Astrocyte of the spinal cord (primary cell): ENCODE results near the gene BTBD9.

ENCODE experiments used
- DNase-seq: peaks from one replicate; pipeline ENCODE4 v3.0.0; 2011; ENCODE audit warnings: low read depth, low spot score
- H3K4me3 ChIP-seq: 2 replicates; pipeline ENCODE4 v1.5.1; 2011; ENCODE audit warnings: low read depth, mild to moderate bottlenecking, low read length, moderate library complexity
- in situ Hi-C: cut with HindIII; loops from 2 replicates; pipeline ENCODE4 v1.10.0; 2017; ENCODE audit warnings: low sequenced_read_pairs
- TF ChIP-seq, protein P1 (sequence below): IDR thresholded peaks from 2 replicates; pipeline ENCODE4 v1.5.1; 2012; ENCODE audit warnings: low read depth, mild to moderate bottlenecking, low read length, inconsistent platforms

The BTBD9 gene

DNA sequence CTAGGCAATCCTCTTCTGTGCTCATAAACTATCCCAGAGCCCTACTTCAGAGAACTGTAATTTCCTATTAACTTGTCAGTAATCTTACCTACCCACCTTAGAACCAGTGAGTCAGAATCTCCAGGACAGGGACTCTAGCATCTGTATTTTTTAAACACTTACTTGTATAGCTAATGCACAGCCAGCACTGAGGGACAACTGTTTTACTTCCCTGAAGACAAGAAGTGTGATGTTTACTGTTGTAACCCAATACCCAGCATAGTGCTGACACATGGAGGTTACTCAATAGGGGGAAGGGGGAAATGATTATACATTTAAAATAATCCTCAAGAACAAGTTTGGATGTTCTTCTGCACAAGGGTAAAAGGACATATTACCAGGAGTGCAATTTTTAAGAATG is 130.8 kb downstream of the BTBD9 start:
- TF ChIP-seq, protein P1, sequence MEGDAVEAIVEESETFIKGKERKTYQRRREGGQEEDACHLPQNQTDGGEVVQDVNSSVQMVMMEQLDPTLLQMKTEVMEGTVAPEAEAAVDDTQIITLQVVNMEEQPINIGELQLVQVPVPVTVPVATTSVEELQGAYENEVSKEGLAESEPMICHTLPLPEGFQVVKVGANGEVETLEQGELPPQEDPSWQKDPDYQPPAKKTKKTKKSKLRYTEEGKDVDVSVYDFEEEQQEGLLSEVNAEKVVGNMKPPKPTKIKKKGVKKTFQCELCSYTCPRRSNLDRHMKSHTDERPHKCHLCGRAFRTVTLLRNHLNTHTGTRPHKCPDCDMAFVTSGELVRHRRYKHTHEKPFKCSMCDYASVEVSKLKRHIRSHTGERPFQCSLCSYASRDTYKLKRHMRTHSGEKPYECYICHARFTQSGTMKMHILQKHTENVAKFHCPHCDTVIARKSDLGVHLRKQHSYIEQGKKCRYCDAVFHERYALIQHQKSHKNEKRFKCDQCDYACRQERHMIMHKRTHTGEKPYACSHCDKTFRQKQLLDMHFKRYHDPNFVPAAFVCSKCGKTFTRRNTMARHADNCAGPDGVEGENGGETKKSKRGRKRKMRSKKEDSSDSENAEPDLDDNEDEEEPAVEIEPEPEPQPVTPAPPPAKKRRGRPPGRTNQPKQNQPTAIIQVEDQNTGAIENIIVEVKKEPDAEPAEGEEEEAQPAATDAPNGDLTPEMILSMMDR = no peak
- H3K4me3 ChIP-seq = no peak overlapping the region
- in situ Hi-C loops = no loop called here
- DNase-seq = peak; percentile 51

DNA sequence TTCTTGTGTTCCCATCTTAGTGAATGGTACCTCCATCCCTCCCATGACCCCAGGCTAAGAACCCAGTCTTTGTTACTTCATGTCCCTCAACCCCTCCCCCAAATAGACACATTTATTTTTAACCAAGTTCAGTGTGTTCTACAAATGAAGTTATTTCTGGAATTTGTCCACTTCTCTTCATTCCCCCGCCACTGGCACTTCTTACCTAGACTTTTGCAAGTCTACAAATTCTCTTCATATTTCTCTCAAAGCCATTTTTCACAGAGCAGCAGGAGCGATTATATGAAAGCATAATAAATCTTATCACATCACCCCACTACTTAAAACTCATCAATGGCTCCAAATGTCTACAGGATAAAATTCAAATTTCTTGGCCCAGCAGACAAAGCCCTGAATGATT is 131.4 kb downstream of the BTBD9 start:
- in situ Hi-C loops = no loop called here
- TF ChIP-seq, protein P1 = no peak
- DNase-seq = no peak

DNA sequence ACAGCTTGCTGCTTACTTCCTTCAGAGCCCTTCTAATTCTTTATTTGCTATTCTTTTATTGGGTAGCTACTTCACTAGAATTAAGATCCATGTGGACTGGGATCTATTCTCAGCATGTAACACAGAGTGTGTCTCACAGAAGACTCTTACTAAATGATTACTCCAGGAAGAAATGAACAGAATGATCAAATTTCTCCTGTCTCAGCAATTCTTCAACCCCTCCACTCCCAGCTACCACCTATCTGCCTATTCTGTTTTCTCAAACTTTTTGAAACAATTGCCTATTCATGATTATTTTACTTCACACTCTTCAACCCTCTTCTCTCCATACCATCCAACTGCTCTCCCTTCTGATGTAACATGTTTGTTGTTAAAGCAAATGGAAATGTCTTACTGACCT is 132.6 kb downstream of the BTBD9 start:
- no peak for DNase-seq
- in situ Hi-C loops = no loop called here
- no peak overlapping the region for H3K4me3 ChIP-seq
- TF ChIP-seq, protein P1 = no peak

More for the DNA sequence above, 131.4 kb downstream of the BTBD9 start:
- no peak overlapping the region for H3K4me3 ChIP-seq

DNA sequence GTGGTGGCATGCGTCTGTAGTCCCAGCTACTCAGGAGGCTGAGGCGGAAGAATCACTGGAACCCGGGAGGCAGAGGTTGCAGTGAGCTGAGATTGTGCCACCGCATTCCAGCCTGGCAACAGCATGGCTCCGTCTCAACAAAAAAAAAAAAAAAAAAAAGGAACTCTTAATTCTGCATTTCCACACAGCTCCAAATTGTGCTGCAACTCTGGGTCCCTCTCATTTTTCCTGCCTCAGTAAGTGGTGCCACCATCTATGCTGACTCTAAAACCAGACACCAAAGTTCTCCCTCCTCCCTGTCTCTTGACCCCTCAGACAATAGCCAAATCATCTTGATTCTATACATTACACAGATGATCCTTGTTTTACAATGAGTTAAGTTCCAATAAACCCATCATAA is 133.9 kb downstream of the BTBD9 start:
- no peak for DNase-seq
- in situ Hi-C loops = no loop called here
- TF ChIP-seq, protein P1 = no peak
- no peak overlapping the region for H3K4me3 ChIP-seq

DNA sequence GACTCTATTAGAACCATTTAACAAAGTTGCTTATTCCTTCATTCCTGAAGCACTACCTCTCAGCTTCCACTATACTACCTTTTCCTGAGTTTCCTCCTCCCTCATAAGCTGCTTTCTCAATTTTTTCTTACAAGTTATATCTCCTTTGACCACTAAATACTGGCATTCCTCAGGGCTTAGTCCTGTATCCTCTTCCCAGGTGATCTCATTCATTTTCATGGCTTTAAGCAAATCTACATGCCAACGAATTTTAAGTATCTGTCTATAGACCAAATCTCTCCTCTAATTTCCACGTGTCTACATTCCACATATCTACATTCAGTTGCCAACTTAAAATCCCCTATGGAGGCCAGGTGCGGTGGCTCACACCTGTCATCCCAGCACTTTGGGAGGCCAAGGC is 134.7 kb downstream of the BTBD9 start:
- in situ Hi-C loops = no loop called here
- DNase-seq = no peak
- H3K4me3 ChIP-seq = no peak overlapping the region
- TF ChIP-seq, protein P1 = no peak

DNA sequence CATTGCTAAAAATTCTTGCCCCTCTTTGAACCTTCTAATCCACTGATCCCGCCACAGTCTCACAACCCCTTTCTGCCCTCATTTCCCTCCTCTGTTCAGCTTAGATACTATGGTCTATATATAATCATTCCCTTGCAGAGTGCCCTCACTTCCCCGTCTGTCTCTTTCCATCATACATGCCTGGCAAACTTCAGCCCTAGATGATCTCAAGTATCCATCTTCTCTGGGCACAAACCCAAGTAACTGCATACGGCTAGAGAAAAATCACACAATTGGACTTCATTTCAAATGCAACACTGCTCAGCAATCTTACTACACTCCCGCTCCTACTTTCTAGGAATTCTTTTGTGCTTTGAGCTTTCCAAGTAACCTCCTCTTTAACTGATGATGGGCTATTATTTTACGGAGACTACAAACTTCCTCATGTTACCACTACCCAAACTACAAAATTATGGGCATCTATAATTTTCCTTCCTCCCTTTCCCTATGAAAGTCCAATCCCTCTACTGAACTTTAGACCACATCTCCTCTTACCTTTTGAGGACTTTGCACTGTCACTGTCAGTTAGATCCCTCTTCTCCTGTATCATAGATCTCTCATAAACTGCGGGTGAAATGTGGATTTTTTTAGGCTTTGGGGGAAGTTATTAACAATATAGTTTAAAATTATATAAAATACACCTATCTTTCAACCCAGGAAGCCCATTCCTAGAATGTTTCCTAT is 135.6 kb downstream of the BTBD9 start:
- in situ Hi-C loops = no loop called here
- TF ChIP-seq, protein P1 = no peak
- no peak overlapping the region for H3K4me3 ChIP-seq
- DNase-seq = no peak
